PC-9 (cell line): ENCODE data around the gene DUSP7. TPM values are rescaled to one million over a fixed set of nuclear protein-coding genes. Genes with fewer than 3 reads are reported as not detected.

Source experiments
- BruUV-seq: library from RNA; stranded (reverse); fragments of 400-500 nt; replicated peaks from 2 replicates; lab custom pipeline; 2021; lab: Mats Ljungman, UMichigan
- CTCF ChIA-PET: fragments of 300-600 bp; sonication (Branson Sonifier 250); formaldehyde crosslinking; loops from one replicate; lab custom pipeline; 2022; ENCODE audit warnings: antibody characterized with exemption; lab: Charles Lee
- POLR2A ChIA-PET: fragments of 300-600 bp; sonication (Branson Sonifier 250); formaldehyde crosslinking; loops from one replicate; lab custom pipeline; 2022; ENCODE audit warnings: antibody characterized with exemption; ENCODE audit not compliant: unreplicated experiment; lab: Charles Lee
- DNase-seq, 2 experiments: peaks; one replicate each; pipeline versions ENCODE4 v3.0.0 to v3.0.0-alpha.2; 2015 to 2022; ENCODE audit warnings: mixed read lengths in 1 of 2
- H2AFZ ChIP-seq: fragments of 200-600 bp; sonication (generic); 2 replicates; pipeline ENCODE4 v1.8.1; 2017; ENCODE audit warnings: antibody characterized with exemption
- H3F3A ChIP-seq: fragments of 200-600 bp; sonication (generic); 2 replicates; pipeline ENCODE4 v1.8.1; 2017; ENCODE audit warnings: antibody characterized with exemption, mild to moderate bottlenecking, low read depth; ENCODE audit not compliant: insufficient read depth
- H3K27ac ChIP-seq: fragments of 200-600 bp; sonication (generic); 2 replicates; pipeline ENCODE4 v1.6.1; 2016; ENCODE audit warnings: mixed run types
- H3K27me3 ChIP-seq: fragments of 200-600 bp; sonication (generic); 2 replicates; pipeline ENCODE4 v1.6.1; 2016; ENCODE audit warnings: low read depth, mixed run types; ENCODE audit not compliant: insufficient read depth
- H3K36me3 ChIP-seq: fragments of 200-600 bp; sonication (generic); 2 replicates; pipeline ENCODE4 v1.6.1; 2016; ENCODE audit warnings: low read depth, mixed run types
- H3K4me1 ChIP-seq: fragments of 200-600 bp; sonication (generic); replicated peaks from 2 replicates; pipeline ENCODE4 v1.6.1; 2016; ENCODE audit warnings: mixed run types; ENCODE audit not compliant: insufficient read depth
- H3K4me2 ChIP-seq: fragments of 200-600 bp; sonication (generic); 2 replicates; pipeline ENCODE4 v1.6.1; 2017; ENCODE audit warnings: mixed run types
- H3K4me3 ChIP-seq: fragments of 200-600 bp; sonication (generic); 2 replicates; pipeline ENCODE4 v1.6.1; 2016; ENCODE audit warnings: mixed run types
- H3K79me2 ChIP-seq: fragments of 200-600 bp; sonication (generic); 2 replicates; pipeline ENCODE4 v1.6.1; 2017; ENCODE audit warnings: low read depth, mixed run types
- H3K9me2 ChIP-seq: fragments of 200-600 bp; sonication (generic); 2 replicates; pipeline ENCODE4 v1.8.1; 2017; ENCODE audit warnings: mild to moderate bottlenecking; ENCODE audit not compliant: insufficient read depth
- H3K9me3 ChIP-seq: fragments of 200-600 bp; sonication (generic); 2 replicates; pipeline ENCODE4 v1.8.1; 2016; ENCODE audit warnings: low read depth; ENCODE audit not compliant: insufficient read depth
- H4K20me1 ChIP-seq: fragments of 200-600 bp; sonication (generic); 2 replicates; pipeline ENCODE4 v1.8.1; 2017; ENCODE audit not compliant: insufficient read depth
- CTCF ChIP-seq: fragments of 200-600 bp; sonication (generic); conservative IDR thresholded peaks from 2 replicates; pipeline ENCODE4 v1.6.1; 2017; ENCODE audit warnings: mixed run types, antibody characterized with exemption, mild to moderate bottlenecking, moderate library complexity
- EZH2 ChIP-seq: fragments of 200-600 bp; sonication (generic); IDR thresholded peaks from 2 replicates; pipeline ENCODE4 v1.8.0; 2017; ENCODE audit warnings: antibody characterized with exemption, low read depth
- intact Hi-C: fragments of 100-400 bp; cut with micrococcal nuclease; formaldehyde crosslinking; loops from one replicate; pipeline ENCODE4 v1.10.0; 2022; ENCODE audit not compliant: unreplicated experiment
- total RNA-seq: library from RNA; stranded (reverse); gene quantifications from 2 replicates; pipeline ENCODE4 v1.2.3, GENCODE V29; 2021

DUSP7 gene
- total RNA-seq, 1 experiment from 2014 or later = 9.5 TPM

GRCh38 chr3:52080830-52081719 lies 24.7 kb upstream of the DUSP7 start:
- H3K4me2 ChIP-seq = no peak overlapping the region
- CTCF ChIA-PET = no interaction called here

GRCh38 chr3:52079958-52080357 lies 23.6 kb upstream of the DUSP7 start:
- Histone ChIP-seq H3K4me1 (no peaks in the 10 kb centered on the region), H3K4me2 (no peak overlapping the region), H3K36me3 (no peaks in the 10 kb centered on the region), H3K27ac (no peak overlapping the region), H3K9me3 (no peaks in the 10 kb centered on the region), H3K9me2 (no peaks in the 10 kb centered on the region), H3K79me2 (no peaks in the 10 kb centered on the region), H3K27me3 (no peaks in the 10 kb centered on the region), H2AFZ (no peak overlapping the region), H3K4me3 (no peak overlapping the region), H3F3A (no peaks in the 10 kb centered on the region), H4K20me1 (no peaks in the 10 kb centered on the region)
- intact Hi-C loops = no loop called here
- ChIA-PET CTCF (no interaction called here), POLR2A (no interaction called here)
- DNase-seq = no peak
- no TSS peak for BruUV-seq
- no peak for TF ChIP-seq EZH2
- TF ChIP-seq CTCF = no peak

More at GRCh38 chr3:52080830-52081719, 24.7 kb upstream of the DUSP7 start:
- Histone ChIP-seq H3K27ac (no peak overlapping the region), H3K36me3 (no peaks in the 10 kb centered on the region), H3K9me2 (no peaks in the 10 kb centered on the region), H3K4me3 (no peak overlapping the region), H3F3A (no peaks in the 10 kb centered on the region), H2AFZ (no peak overlapping the region), H3K79me2 (no peaks in the 10 kb centered on the region), H4K20me1 (no peaks in the 10 kb centered on the region), H3K27me3 (no peaks in the 10 kb centered on the region), H3K9me3 (no peaks in the 10 kb centered on the region), H3K4me1 (no peaks in the 10 kb centered on the region)
- intact Hi-C loops = no loop called here
- DNase-seq = no peak
- POLR2A ChIA-PET = no interaction called here
- BruUV-seq = no TSS peak
- TF ChIP-seq CTCF (no peak), EZH2 (no peak)

- Histone ChIP-seq H3K36me3 (no peaks in the 10 kb centered on the region), H2AFZ (no peak overlapping the region), H3F3A (no peaks in the 10 kb centered on the region), H3K27me3 (no peaks in the 10 kb centered on the region), H3K9me2 (no peaks in the 10 kb centered on the region), H4K20me1 (no peaks in the 10 kb centered on the region), H3K79me2 (no peaks in the 10 kb centered on the region), H3K4me1 (no peaks in the 10 kb centered on the region), H3K27ac (no peak overlapping the region), H3K4me3 (no peak overlapping the region), H3K4me2 (no peak overlapping the region), H3K9me3 (no peaks in the 10 kb centered on the region)
- CTCF ChIA-PET = no interaction called here
- intact Hi-C loops = no loop called here
- no peak for TF ChIP-seq EZH2
- no peak for TF ChIP-seq CTCF
- POLR2A ChIA-PET = no interaction called here
- DNase-seq = no peak
- BruUV-seq = no TSS peak
These were observed 22.6 kb upstream of the DUSP7 start for GRCh38 chr3:52078781-52079560.
